ENCODE data around the gene PDE4B.
A peak's percentile ranks its signal among the peaks of the same experiment; 100 is the strongest.

DNA sequence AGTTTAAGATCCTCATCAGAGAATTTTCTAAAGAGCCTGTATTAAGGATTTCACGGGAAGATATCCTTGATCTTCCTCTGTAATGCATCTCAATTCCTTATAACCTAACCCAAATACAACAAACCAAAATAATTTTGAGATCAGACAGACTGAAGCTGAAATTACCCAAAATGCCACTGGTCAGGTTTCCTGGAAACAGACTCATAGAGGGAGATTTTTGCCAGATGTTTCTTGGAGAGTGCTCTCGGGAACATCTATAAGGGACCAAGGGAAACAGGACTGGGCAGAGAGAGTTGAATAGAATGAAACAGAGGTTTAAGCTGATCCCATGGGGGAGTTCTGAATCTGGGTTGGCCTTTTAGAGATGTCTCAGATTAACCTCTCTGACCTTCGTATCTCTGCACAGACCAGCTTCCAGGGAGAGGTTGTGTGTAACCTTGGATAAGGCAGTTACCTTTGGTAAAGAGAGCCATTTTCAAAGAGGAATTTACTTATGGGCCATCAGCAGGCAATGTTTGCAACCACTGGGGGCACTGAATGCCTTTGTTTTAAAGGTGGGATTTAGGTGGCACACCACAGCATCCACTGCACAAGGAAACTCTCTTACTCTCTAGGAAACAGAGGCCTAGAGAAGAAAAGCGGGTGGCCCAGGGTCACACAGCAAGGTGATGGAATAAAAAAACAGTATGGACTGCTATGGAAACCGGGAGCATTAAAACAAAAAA, 610.5 kb downstream of the PDE4B start:
- TF ChIP-seq, protein P1, sequence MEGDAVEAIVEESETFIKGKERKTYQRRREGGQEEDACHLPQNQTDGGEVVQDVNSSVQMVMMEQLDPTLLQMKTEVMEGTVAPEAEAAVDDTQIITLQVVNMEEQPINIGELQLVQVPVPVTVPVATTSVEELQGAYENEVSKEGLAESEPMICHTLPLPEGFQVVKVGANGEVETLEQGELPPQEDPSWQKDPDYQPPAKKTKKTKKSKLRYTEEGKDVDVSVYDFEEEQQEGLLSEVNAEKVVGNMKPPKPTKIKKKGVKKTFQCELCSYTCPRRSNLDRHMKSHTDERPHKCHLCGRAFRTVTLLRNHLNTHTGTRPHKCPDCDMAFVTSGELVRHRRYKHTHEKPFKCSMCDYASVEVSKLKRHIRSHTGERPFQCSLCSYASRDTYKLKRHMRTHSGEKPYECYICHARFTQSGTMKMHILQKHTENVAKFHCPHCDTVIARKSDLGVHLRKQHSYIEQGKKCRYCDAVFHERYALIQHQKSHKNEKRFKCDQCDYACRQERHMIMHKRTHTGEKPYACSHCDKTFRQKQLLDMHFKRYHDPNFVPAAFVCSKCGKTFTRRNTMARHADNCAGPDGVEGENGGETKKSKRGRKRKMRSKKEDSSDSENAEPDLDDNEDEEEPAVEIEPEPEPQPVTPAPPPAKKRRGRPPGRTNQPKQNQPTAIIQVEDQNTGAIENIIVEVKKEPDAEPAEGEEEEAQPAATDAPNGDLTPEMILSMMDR (IDR thresholded peaks at IDR 0.05), result peak in 1 of 12 donors; percentile 5
- TF ChIP-seq POLR2A (IDR thresholded peaks at IDR 0.05), result no peak

Measured in heart left ventricle (tissue), 13 donors.